ENCODE results near the gene EIF2B2. TPM values are rescaled to one million over a fixed set of nuclear protein-coding genes. Genes with fewer than 3 reads are reported as not detected.

The EIF2B2 gene
- polyA plus RNA-seq, 1 of the 3 experiments (the other 2 are of a cell fraction) = 125 TPM

- Histone ChIP-seq H3K9ac (no peak overlapping the region), H3K9me2 (no peaks in the 10 kb centered on the region), H3F3A (replicated peaks; ENCODE audit: insufficient read depth) (no peaks in the 10 kb centered on the region), H3K36me3 (replicated peaks in 1 of 2; ENCODE audit: control insufficient read depth in 1 of 2, insufficient read depth in 2 of 2, low read length in 1 of 2) (no peaks in the 10 kb centered on the region), H3K4me2 (no peak overlapping the region), H3K27me3 (ENCODE audit: insufficient read depth) (no peaks in the 10 kb centered on the region), H3K4me1 (ENCODE audit: control insufficient read depth in 1 of 2, insufficient read depth in 2 of 2, low read depth in 1 of 2, low read length in 1 of 2) (peaks cover 0 to 43% of the 10 kb centered on the region in 2 experiments; a peak in 2 of 4 replicates), H2AFZ (ENCODE audit: low read depth) (no peak overlapping the region), H3K9me3 (no peaks in the 10 kb centered on the region), H4K20me1 (ENCODE audit: insufficient read depth) (no peaks in the 10 kb centered on the region), H3K79me2 (ENCODE audit: insufficient read depth) (no peaks in the 10 kb centered on the region), H3K4me3 (ENCODE audit: low read depth in 2 of 2, low read length in 1 of 2) (no peak overlapping the region), H3K27ac (ENCODE audit: low read depth in 2 of 2, low read length in 1 of 2) (no peak overlapping the region)
- DNase-seq = no peak
- POLR2A ChIA-PET = no interaction called here
- CTCF ChIA-PET = interaction anchor here (1.2 to 2.5 kb wide), 3 partner anchors 10 to 132 kb away, joined by 3 to 12 read pairs (median 6); no protein-coding TSS in a partner anchor
- 97% methylated on average over 20 of the region's 24 CpGs for WGBS (ENCODE audit: low lambda C conversion rate)
- TF ChIP-seq FOXJ3 (CRISPR knock-in tag; IDR thresholded peaks at IDR 0.05) (no peak), CHD2 (IDR thresholded peaks at IDR 0.05; ENCODE audit: low read length, partially characterized antibody) (no peak), TAF1 (IDR thresholded peaks at IDR 0.05; ENCODE audit: borderline replicate concordance, low read depth, low read length) (no peak), SIN3A (IDR thresholded peaks at IDR 0.05; ENCODE audit: borderline replicate concordance, low read depth, low read length) (no peak), MEF2A (IDR thresholded peaks at IDR 0.05; ENCODE audit: borderline replicate concordance, low read depth) (no peak), RCOR1 (IDR thresholded peaks at IDR 0.05; ENCODE audit: low read length) (no peak), GATA2 (CRISPR knock-in tag; IDR thresholded peaks at IDR 0.05) (no peak), YY1 (IDR thresholded peaks at IDR 0.05; ENCODE audit: low read depth) (no peak), ELF1 (IDR thresholded peaks at IDR 0.05) (no peak), EP300 (IDR thresholded peaks at IDR 0.05; ENCODE audit: borderline replicate concordance in 1 of 2, low read depth in 1 of 2, low read length in 1 of 2) (no peak), MXI1 (IDR thresholded peaks at IDR 0.05; ENCODE audit: low read depth, low read length) (no peak), TCF12 (IDR thresholded peaks at IDR 0.05) (no peak), PBX3 (IDR thresholded peaks at IDR 0.05) (no peak), FOSL2 (IDR thresholded peaks at IDR 0.05; ENCODE audit: borderline replicate concordance, low read depth) (no peak), TEAD4 (IDR thresholded peaks at IDR 0.05; ENCODE audit: borderline replicate concordance, insufficient read depth) (no peak), GABPA (IDR thresholded peaks at IDR 0.05; ENCODE audit: low read depth) (no peak)
Measured at GRCh38 chr14:74956280-74957072, 46.2 kb upstream of the EIF2B2 start.

GRCh38 chr14:74959596-74960180 lies 43.0 kb upstream of the EIF2B2 start:
- Histone ChIP-seq H3K4me2 (no peak overlapping the region), H2AFZ (ENCODE audit: low read depth) (no peak overlapping the region), H3F3A (replicated peaks; ENCODE audit: insufficient read depth) (peaks cover 2% of the 10 kb centered on the region), H3K9me2 (no peaks in the 10 kb centered on the region), H3K9me3 (no peaks in the 10 kb centered on the region), H3K4me1 (ENCODE audit: control insufficient read depth in 1 of 2, insufficient read depth in 2 of 2, low read depth in 1 of 2, low read length in 1 of 2) (peaks cover 0 to 32% of the 10 kb centered on the region in 2 experiments; a peak in 2 of 4 replicates), H4K20me1 (ENCODE audit: insufficient read depth) (no peaks in the 10 kb centered on the region), H3K79me2 (ENCODE audit: insufficient read depth) (no peaks in the 10 kb centered on the region), H3K27ac (ENCODE audit: low read depth in 2 of 2, low read length in 1 of 2) (no peak overlapping the region), H3K9ac (no peak overlapping the region), H3K4me3 (ENCODE audit: low read depth in 2 of 2, low read length in 1 of 2) (no peak overlapping the region), H3K36me3 (replicated peaks in 1 of 2; ENCODE audit: control insufficient read depth in 1 of 2, insufficient read depth in 2 of 2, low read length in 1 of 2) (no peaks in the 10 kb centered on the region), H3K27me3 (ENCODE audit: insufficient read depth) (no peaks in the 10 kb centered on the region)
- no peak for DNase-seq
- POLR2A ChIA-PET = interaction anchor here (0.6 kb wide), 1 partner anchor 23 kb away, joined by 3 read pairs; no protein-coding TSS in a partner anchor
- TF ChIP-seq, protein P1, sequence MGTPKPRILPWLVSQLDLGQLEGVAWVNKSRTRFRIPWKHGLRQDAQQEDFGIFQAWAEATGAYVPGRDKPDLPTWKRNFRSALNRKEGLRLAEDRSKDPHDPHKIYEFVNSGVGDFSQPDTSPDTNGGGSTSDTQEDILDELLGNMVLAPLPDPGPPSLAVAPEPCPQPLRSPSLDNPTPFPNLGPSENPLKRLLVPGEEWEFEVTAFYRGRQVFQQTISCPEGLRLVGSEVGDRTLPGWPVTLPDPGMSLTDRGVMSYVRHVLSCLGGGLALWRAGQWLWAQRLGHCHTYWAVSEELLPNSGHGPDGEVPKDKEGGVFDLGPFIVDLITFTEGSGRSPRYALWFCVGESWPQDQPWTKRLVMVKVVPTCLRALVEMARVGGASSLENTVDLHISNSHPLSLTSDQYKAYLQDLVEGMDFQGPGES (IDR thresholded peaks at IDR 0.05; ENCODE audit: low read depth, low read length) = no peak
- CTCF ChIA-PET = interaction anchor here (1.0 to 1.4 kb wide), 2 partner anchors 13 to 99 kb away, joined by 3 to 4 read pairs; no protein-coding TSS in a partner anchor
- whole genome bisulfite sequencing (ENCODE audit: low lambda C conversion rate) = 90% methylated on average over 5 of the region's 5 CpGs

All from SK-N-SH (cell line).